Mammary epithelial cell (primary cell): ENCODE measurements around the gene SLITRK1.

Source experiments
- EZH2 ChIP-seq: IDR thresholded peaks from 2 replicates; pipeline ENCODE4 v1.6.1; 2012; ENCODE audit warnings: low read length, inconsistent platforms, borderline replicate concordance
- TF ChIP-seq, protein P1 (sequence below), 2 donors: IDR thresholded peaks in 1 of 2; conservative IDR thresholded peaks in 1 of 2; 2 replicates each; pipeline ENCODE4 v1.5.1; 2011 to 2012; ENCODE audit warnings: inconsistent platforms in 2 of 2, low read length in 2 of 2, mild to moderate bottlenecking in 2 of 2, control low read depth in 1 of 2, low read depth in 1 of 2; ENCODE audit not compliant: insufficient read depth in 1 of 2; ENCODE audit errors: extremely low read depth in 1 of 2

GRCh38 chr13:83905641-83906040 is 23.4 kb upstream of the SLITRK1 start:
- TF ChIP-seq, protein P1, sequence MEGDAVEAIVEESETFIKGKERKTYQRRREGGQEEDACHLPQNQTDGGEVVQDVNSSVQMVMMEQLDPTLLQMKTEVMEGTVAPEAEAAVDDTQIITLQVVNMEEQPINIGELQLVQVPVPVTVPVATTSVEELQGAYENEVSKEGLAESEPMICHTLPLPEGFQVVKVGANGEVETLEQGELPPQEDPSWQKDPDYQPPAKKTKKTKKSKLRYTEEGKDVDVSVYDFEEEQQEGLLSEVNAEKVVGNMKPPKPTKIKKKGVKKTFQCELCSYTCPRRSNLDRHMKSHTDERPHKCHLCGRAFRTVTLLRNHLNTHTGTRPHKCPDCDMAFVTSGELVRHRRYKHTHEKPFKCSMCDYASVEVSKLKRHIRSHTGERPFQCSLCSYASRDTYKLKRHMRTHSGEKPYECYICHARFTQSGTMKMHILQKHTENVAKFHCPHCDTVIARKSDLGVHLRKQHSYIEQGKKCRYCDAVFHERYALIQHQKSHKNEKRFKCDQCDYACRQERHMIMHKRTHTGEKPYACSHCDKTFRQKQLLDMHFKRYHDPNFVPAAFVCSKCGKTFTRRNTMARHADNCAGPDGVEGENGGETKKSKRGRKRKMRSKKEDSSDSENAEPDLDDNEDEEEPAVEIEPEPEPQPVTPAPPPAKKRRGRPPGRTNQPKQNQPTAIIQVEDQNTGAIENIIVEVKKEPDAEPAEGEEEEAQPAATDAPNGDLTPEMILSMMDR (conservative IDR thresholded peaks at IDR 0.05 in 1 of 2, IDR thresholded peaks at IDR 0.05 in 1 of 2; ENCODE audit: extremely low read depth in 1 of 2, insufficient read depth in 1 of 2, low read depth in 1 of 2, low read length in 2 of 2): no peak
- TF ChIP-seq EZH2: no peak
